GM21529 (cell line): ENCODE data around the gene TMEM59L.
"Not testable (repeated sequence)": the region's sequence is repeated elsewhere in the genome, so short reads cannot be mapped to it uniquely, and the experiment has no call there.

Experiments used
- ATAC-seq: cut with Tn5 transposase; IDR thresholded peaks from one replicate; pipeline ENCODE4 v1.9.1; 2021; ENCODE audit not compliant: unreplicated experiment

The TMEM59L gene

DNA sequence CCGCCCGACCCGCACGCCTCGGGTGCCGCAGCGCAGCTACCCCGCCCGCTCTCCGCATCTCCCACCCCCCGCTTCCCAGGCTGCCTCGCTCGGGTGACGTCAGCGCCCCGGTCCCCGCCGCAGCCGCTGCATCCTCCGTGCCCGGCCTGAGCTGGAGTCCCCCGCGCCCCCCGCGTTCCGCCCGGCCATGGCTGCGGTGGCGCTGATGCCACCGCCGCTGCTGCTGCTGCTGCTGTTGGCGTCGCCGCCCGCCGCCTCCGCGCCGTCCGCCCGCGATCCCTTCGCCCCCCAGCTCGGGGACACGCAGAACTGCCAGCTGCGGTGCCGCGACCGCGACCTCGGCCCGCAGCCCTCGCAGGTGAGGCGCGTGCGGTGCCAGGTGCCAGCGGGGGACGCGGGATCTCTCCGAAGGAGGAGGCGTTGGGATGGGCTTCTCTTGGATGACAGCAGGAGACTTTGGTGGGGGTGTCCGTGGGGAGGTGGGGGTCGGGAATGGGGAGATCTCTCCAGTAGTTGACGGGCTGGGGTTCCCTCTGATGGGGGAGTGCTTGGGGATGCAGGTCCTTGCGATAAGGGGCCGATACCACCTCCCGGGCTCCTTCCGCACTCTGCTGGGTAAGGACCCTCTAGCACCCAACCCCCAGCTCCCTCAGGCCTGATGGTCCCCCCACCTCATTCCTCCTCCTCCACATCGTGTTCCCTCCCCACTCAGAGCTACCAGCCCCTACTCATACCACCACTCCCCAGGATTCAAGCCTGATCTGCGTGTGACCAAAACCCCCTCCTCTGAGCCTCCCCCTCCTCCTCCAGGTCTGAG lies at the start of gene TMEM59L:
TSS of gene TMEM59L (plus strand) at position 99 of the 817 bp plus-strand sequence. CDS start at position 188, 89 bp downstream.
- no peak for ATAC-seq

DNA sequence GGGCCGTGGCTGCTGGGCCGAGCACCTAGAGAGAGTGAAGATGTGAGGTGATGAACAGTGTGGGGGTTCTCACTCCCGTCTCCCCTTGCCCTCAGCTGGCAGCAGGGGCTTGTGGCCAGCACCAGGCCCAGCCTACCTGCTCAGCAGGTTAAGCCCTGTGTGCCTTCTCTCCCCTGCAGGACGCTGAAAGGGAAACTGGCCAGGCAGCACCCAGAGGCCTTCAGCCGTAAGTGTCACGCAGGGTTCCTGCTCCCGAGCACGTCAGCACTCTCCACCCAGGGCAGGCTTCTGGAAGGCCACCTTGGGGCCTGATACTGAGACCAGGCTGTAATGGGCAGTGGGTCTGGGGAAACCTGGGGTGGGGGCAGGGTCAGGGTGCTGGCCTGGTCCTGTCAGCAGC lies 45.7 kb upstream of the TMEM59L start:
- ATAC-seq, result no peak

DNA sequence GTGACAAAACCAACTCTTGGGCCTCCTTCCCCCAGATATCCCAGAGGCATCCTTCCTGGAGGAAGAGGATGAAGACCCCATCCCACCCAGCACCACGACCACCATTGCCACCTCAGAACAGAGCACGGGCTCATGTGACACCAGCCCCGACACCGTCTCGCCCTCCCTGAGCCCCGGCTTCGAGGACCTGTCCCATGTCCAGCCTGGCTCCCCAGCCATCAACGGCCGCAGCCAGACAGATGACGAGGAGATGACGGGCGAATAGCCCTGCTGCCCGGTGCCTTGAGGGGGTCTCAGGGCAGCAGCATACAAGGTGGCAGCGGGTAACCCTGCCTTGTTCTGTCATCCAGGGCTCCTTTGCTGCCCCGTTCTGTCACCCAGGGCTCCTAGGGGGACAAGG lies 44.3 kb upstream of the TMEM59L start:
- no peak for ATAC-seq

DNA sequence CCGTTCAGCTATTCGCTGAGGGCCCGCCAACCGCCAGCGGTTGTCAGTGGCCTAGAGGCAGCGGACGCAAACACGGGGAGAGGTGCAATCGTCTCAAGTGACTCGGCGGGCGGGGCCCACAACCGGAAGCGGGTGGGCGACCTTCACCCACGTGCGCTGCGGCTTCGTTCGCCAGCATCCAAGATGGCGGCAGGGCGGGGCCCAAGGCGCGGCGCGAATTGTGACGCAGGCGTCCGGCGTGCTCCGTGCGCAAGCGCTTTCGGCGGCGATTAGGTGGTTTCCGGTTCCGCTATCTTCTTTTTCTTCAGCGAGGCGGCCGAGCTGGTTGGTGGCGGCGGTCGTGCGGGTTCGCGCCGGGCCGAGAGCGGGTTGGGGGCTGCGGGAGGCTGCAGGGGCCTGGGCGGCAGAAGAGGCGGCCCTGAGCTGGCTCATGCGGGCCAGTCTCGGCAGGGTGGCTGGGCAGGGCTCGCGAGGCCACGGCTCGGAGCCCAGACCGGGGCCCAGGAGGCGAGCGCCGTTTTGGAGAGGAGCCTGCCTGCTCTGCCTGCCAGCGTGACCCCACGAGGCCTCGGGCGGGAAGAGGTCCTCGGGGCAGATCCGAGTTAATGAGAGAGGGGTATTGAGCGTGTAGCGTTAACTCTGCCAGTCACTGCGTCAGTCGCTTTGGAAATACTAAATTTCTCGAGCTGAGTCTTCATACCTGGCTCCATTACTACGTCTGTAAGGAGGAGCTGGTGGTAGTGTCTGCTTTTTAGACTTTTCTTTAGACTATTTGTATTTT lies 40.9 kb upstream of the TMEM59L start, which contains the start of gene UBA52:
TSS of gene UBA52 (plus strand) at position 294 of the 781 bp plus-strand sequence. CDS start 1,444 bp downstream, outside the sequence.
- ATAC-seq, result peak; percentile 87

DNA sequence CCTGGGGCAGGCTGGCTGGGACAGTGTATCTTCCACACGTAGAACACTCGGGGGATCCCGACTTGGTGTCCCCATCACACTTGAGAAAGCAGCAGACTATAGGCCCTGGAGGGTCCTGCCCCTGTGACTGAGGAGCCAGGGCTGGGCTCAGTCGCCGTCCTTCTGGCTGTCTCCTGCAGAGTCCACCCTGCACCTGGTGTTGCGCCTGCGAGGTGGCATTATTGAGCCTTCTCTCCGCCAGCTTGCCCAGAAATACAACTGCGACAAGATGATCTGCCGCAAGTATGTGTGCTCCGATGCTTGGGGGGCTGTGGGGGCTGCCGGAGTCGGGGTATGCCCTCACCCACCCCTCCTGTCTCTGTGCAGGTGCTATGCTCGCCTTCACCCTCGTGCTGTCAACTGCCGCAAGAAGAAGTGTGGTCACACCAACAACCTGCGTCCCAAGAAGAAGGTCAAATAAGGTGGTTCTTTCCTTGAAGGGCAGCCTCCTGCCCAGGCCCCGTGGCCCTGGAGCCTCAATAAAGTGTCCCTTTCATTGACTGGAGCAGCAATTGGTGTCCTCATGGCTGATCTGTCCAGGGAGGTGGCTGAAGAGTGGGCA lies 37.9 kb upstream of the TMEM59L start:
- ATAC-seq, result no peak

DNA sequence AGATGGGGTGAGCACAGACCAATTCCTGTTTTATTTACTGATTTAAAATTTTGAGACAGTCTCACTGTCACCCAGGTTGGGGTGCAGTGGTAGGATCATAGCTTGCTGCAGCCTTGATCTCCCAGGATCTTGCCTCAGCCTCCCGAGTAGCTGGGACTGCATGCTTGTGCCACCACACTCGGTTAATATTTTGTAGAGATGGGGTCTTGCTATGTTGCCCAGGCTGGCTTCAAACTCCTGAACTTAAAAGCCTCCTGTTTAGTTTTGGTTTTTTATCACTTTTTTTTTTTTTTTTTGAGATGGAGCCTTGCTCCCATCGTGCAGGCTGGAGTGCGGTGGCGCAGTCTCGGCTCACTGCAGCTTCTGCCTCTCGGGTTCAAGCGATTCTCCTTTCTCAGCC lies 36.3 kb upstream of the TMEM59L start:
- ATAC-seq, result no peak

DNA sequence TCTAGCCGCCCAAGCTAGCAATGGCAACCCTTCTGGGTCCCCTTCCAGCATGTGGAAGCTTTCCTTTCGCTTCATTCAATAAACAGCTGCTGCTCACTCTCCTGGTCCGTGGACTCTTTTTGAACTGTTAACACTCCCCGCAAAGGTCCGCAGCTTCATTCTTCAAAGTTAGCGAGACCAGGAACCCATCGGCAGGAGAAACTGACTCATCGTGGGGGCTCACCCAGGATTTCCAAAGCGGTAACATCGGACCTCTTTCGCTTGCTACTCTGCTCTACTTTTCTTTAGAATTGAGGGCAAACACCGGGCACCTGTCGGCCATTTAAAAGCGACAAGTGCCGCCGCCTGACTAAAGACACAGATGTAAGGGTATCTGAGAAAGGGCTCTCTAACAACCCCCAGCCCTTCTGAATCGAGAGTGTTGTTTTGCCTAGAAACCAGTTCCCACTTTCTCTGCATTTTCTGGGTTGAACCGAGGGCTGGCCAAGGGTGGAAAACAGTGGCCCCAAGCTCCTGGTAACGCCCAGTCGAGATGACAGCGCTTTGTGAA lies 35.2 kb upstream of the TMEM59L start:
- no peak for ATAC-seq

DNA sequence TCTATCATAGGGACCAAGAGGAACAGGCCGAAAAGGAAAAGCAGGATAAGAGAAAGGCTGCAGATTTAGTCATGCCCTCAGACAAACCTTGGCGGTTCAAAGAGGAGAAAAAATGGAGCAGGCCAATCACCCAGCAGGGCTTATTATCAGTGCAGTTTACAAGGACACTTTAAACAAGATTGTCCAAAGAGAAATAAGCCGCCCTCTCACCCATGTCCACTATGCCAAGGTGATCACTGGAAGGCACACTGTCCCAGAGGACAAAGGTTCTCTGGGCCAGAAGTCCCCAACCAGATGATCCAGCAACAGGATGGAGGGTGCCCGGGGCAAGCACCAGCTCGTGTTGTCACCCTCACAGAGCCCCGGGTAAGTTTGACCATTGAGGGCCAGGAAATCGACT lies 32.4 kb upstream of the TMEM59L start:
- no peak for ATAC-seq

DNA sequence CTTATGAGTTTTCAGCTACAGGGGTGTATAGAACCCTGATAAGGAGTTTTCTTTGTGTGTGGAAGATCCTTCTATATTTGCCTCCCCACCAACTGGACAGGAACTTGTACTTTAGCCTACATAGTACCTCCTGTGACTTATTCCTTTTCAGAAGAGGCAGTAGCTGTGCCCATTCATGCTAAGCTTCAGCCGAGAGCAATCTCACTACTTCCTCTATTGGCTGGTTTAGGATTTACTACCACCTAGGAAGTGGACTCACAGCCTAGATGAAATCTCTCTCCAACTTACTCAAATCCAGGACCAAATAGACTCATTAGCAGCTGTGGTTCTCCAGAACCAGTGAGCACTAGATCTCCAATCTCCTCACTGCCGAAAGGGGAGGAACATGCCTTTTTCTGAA lies 26.4 kb upstream of the TMEM59L start:
- no peak for ATAC-seq

DNA sequence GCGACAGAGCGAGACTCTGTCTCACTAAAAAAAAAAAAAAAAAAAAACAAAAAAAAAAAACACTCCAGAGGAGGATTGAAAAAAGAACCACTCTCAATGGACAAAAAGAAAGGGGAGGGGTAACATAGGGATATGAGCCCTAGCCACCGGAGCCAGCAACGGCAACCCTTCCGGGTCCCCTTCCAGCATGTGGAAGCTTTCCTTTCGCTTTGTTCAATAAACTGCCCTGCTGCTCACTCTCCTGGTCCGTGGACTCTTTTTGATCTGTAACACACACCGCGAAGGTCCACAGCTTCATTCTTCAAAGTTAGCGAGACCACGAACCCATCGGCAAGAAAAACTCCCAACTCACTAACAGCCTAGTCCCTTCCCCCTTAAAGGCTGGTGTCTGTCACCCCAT lies 25.1 kb upstream of the TMEM59L start:
- ATAC-seq, result no peak

DNA sequence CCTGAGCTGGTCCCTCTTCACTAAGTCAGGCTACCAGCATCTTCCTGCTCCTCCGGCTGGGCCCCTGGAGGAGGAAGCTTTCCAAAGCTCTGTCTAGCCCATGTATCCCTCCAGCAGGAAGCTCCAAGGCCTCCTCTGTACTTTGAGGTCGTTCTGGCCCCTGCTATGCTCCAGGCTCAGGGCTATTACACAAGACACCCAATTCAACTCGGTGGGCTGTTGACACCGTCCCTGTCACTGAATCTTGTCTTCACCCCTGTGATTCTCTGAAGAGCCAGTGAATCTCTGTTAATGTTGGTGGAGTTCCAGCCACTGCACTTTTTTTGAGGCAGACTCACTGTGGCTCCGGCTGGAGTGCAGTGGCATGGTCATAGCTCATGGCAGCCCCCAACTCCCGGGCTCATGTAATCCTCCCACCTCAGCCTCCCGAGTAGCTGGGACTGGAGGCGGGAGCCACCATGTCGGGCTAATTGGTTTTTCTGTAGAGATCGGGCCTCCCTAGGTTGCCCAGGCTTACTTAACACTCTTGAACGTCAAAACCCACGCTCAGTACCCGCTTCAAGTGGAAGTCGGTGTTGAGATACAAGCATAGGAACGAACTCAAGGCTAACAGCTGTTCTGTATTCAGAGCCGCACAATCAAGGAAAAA lies 24.6 kb upstream of the TMEM59L start:
- ATAC-seq, result no peak

DNA sequence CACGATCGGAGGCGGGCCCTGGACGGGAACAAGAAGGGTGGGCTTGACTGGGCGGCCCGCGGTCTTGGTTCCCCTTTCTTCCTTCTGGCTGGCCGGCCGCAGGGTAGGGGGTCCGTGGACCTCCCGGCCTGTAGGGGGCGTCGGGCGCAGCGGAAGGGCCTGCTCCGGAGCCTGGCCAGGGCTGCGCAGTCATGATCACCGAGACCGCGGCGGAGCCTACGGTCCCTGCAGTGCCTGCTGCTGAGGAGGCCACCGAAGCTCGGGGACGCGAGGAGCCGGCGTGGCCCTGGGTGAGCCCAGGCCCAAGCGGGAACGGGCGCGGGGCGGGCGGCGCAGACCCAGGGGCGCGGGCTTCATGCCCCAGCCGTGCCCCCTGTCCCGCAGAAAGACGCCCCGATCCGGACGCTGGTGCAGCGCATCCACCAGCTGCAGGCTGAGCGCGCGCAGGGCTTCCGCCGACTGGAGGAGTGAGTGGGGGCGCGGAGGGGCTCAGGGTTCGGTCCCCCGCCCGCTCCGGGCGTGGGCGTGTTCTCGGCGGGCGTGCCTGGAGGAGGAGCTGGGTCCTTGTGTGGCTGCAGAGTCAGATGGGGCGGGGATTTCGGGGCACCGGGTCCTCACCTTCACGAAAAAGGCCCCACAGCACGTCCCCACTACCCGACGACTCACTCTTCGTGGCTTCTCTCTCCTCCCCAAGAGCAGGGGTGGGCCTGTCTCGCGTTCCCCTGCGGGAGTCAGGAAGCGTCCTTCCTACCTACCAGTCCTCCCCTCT lies 23.9 kb upstream of the TMEM59L start, which contains the start of gene REX1BD:
TSS of gene REX1BD (plus strand) at position 188 of the 769 bp plus-strand sequence. CDS start at position 192, 4 bp downstream.
- peak; percentile 64 for ATAC-seq

DNA sequence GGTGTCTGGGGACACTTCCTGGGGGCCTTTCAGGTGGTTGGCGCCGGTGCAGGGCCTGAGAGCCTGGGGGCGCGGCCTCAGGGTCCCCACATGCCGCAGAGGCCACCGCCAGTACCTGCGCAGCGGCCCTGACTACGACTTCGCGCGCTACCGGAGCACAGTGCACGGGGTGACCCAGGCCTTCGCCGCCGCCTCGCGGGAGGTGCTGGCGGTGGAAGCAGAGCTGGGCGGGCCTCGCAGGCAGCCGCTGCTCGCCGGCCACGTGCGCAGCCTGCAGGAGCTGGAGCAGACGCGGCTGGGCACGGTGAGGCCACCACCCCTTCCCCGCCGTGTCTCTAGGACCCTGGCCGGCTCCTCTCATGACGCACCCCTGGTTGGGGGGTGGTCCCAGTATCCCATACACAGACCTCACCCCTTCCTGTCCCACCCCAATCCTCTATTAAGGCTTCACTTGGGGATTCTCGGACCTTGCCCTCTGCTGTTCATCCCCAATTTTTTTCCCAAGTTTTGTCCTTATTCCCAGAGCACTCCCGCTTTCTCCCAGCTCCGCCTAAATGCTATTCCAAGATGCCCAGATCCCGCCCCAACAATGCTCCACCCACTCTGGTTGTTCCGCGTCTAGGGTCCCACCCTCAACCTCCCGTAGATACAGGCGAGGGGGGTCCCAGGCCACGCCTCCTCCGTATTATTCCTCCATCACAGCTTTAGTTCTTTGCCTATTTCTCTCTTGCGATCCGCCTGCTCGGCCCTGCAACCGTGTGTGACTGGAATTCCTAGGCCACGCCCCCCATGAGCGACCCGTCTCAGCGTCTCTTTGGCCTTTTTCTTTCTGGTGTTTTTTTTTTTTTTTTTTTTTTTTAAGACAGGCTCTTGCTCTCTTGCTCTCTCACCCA lies 23.0 kb upstream of the TMEM59L start:
- ATAC-seq, result peak; percentile 34

DNA sequence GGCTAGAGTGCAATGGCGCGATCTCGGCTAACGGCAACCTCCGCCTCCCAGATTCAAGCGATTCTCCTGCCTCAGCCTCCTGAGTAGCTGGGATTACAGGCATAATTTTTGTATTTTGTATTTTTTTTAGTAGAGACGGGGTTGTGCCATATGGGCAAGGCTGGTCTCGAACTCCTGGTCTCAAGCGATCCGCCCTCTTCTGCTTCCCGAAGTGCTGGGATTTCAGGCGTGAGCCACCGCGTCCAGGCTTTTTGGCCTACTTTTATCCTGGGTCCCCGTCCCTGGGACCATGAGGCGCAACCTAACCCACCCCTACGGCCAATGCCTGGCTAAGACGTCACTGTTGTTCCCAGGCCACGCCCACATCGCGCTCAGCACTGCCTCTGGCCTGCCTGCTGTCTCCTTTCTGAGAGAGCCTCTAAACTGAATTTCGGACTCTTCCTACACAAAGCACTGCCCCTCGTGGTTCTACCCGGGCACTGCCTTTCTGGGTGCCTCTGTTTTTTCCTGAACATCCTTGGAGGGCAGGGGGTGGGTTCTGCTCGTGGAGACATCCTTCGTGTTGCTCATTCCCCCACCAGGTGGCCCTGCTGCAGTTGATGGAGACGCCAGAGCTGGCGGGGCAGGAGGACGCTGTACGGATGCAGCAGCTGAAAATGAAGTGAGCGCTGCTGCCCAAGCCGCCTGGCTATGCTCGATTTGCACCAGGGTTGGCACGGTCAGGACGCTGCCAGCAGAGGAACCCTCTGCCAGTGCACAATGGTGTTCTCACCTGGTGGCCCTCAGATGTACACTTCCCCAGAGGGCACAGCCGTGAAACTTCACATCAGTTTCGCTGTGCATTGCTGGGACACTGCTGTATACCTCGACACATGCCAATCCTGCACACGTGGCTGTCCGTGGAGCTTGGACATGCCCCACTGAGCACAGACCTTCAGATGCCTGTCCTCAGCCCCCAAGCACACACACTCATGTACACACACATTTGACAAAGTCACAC lies 22.1 kb upstream of the TMEM59L start:
- ATAC-seq, result no peak

DNA sequence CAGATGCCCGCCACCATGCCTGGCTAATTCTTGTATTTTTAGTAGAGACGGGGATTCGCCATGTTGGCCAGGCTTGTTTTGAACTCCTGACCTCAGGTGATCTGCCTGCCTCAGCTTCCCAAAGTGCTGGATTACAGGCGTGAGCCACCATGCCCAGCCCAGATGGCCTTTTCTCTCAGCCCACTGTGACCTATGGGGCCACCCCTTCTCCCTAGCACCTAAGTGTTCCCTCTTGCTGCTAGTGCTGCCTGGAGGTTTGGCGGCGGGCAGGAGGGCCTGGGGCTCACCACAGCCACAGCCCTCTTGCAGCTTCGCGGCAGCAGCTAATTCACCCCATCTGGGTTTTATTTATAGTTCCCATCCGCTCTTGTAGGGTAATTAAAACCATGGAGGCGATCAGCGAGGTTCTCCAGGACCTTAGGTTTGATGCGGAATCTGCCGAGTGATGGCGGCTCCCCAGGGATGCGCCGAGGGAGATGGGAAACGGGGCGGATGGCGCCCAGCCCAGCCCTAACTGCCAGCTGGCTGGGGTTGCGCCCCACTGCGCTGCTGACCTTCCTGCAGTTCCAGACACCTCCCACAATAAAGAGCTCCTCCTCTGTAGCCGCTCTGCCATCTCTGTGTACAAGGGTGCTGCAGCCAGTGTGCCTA lies 20.8 kb upstream of the TMEM59L start:
- no peak for ATAC-seq

DNA sequence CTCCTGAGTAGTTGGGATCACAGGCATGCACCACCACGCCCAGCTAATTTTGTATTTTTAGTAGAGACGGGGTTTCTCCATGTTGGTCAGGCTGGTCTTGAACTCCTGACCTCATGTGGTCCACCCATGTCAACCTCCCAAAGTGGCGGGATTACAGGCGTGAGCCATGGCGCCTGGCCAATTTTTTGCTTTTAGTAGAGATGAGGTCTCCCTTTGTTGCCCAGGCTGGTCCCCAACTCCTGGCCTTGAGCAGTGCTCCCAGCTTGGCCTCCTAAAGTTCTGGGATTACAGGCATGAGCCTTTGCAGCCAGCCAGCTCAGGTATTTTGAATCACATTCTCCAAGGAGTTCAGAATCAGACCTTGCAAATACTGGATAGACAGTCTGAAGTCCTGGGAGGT lies 19.9 kb upstream of the TMEM59L start:
- ATAC-seq, result not testable (repeated sequence)

DNA sequence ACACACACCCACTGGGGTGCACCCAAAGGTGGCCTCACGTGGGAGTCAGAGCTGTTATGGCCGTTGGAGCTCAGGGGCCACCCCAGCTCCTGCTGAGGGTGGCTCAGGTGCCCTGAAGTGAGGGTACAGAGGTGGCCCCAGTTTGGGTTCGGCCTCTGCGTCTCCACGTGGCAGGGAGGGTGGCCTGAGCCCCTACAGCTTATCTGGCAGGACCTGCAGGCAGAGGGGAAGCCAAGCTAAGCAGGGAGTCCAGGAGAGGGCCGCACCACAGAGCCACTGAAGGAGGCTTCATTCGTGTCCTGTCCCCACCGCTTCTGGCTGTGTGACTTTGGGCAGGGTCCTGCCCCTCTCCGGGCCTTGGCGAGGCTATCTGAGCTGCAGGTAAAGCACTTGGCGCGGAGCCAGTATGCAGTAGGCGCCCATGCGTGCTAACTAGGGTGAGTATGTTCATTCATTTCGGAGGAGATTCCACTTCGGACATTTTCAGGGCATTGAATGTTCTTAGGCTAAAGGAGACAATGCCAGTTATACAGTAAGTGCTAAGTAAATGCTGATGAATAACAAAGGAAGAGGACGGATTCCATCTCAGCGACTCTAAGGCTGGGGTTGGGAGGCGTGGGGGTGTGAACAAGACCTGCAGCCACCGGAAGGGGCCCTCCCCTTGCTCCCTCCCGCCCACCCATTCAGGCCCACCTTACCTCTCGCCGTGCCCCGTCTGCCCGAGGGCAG lies 19.1 kb upstream of the TMEM59L start:
- no peak for ATAC-seq
